GM18870 (cell line): Measurements from ENCODE around the gene RPP38.

Experiments
- ATAC-seq: cut with Tn5 transposase; IDR thresholded peaks from one replicate; pipeline ENCODE4 v1.9.1; 2021; ENCODE audit warnings: moderate library complexity; ENCODE audit not compliant: unreplicated experiment

The RPP38 gene

DNA sequence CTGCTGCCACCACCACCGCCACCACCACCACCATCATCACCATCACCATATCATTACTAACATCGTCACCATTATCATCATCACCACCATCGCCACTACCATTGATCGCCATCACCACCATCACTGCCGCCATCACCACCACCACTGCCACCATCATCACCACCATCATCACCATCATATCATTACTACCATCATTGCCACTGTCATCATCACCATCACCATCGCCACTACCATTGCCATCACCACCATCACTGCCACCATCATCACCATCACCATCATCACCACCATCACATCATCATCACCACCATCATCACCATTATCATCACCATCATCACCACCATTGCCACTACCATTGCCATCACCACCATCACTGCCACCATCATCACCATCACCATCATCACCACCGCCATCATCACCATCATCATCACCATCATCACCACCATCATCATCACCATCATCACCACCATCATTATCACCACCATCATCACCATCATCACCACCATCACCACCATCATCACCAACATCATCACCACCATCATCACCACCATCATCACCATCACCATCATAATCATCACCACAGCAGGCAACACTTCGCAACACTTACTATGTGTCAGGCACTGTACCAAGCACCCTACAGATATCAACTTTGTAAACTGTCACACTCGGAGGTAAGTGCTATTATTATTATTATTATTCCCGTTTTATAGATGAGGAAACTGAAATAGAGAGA, 52.1 kb downstream of the RPP38 start:
- no peak for ATAC-seq

DNA sequence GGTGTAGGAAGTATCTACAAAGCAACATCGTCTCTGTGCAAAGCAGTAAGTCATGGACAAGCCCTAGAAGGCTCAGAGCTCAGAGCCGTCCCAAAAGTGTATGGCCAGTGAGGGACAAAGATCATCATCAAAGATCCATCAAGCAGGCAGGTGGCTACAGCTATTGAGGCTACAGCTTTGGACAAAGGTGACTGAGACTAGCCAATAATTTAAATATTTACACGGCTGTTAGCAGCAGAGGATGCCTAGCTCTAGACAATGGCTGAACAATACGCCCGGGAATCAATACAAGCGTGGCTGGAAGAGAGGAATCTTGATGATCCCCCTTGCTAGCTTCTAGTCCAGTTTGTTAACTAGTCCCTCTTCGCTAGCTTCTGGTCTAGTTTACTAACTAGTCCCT, 53.4 kb downstream of the RPP38 start:
- ATAC-seq, result no peak

DNA sequence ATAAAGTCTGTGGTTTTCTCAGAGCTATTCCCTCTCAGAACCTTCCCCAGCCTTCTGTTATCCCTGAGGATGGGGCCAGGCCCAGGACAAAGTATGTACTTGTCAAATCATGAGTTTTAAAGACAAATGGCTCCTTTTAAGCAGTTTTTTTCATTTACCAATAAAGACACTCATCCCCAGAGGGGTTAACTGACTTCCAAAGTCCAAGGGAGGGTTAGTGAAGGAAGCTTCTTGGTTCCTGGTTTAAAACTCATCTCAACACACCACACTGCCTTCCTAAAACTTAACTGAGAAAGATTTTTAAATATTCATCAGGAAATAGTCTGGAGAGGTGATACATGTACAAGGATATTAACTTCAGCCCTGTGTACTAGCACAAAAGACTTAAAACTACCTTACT, 55.4 kb downstream of the RPP38 start:
- ATAC-seq, result no peak
